K562 (cell line): ENCODE measurements around the gene GPR15. TPM values are rescaled to one million over a fixed set of nuclear protein-coding genes. Genes with fewer than 3 reads are reported as not detected.

Experiments
- ATAC-seq: fragments of 200-7000 bp; cut with Tn5 transposase; 3 replicates; pipeline ENCODE4 v1.9.1; 2020; ENCODE audit warnings: moderate library complexity
- BruUV-seq: library from RNA; stranded (reverse); fragments of 400-500 nt; replicated peaks from 2 replicates; lab custom pipeline; 2021; lab: Mats Ljungman, UMichigan
- CTCF ChIA-PET: fragments of 300-600 bp; formaldehyde crosslinking; extraction: SDS; loops from one replicate; lab custom pipeline; 2021; ENCODE audit warnings: low intra/inter-chr PET ratio; lab: Yijun Ruan, JAX
- POLR2A ChIA-PET: fragments of 300-600, 350-650 bp; sonication (Branson Sonifier 250); formaldehyde crosslinking; extraction: SDS; loops from one replicate; lab custom pipeline; 2021; ENCODE audit warnings: antibody characterized with exemption, inconsistent platforms; lab: Yijun Ruan, JAX
- DNase-seq, 4 experiments: peaks; one replicate each; pipeline versions ENCODE4 v3.0.0 to v3.0.0-alpha.2; 2011 to 2018; ENCODE audit warnings: low spot score in 3 of 4, mixed read lengths in 3 of 4; ENCODE audit errors: extremely low read depth in 1 of 4
- FAIRE-seq: peaks from 2 replicates; lab custom pipeline; 2011; peaks lifted over from hg19 to GRCh38; lab: Jason Lieb, UNC
- H2AFZ ChIP-seq: 2 replicates; pipeline ENCODE4 v1.6.0; 2011; ENCODE audit warnings: low read depth, low read length, control low read depth, inconsistent platforms
- H3K27ac ChIP-seq: fragments of 200-600 bp; 3 replicates; pipeline ENCODE4 v1.8.0; 2011; ENCODE audit warnings: low read depth, mild to moderate bottlenecking, control low read depth, inconsistent platforms, low read length, moderate library complexity, mixed read lengths; ENCODE audit errors: extremely low read depth
- H3K27me3 ChIP-seq, 2 experiments: fragments of 300-600 bp in 1 of 2; 2 replicates in 1 of 2; 3 replicates in 1 of 2; pipeline versions ENCODE4 v1.6.0 to v1.8.0; 2011; ENCODE audit warnings: inconsistent platforms in 2 of 2, low read length in 2 of 2, mild to moderate bottlenecking in 1 of 2, mixed read lengths in 1 of 2, moderate library complexity in 1 of 2; ENCODE audit not compliant: control insufficient read depth in 2 of 2, insufficient read depth in 2 of 2
- H3K36me3 ChIP-seq: fragments of 300-600 bp; 3 replicates; pipeline ENCODE4 v1.8.0; 2011; ENCODE audit warnings: mild to moderate bottlenecking, low read length, inconsistent platforms; ENCODE audit not compliant: control insufficient read depth, insufficient read depth
- H3K4me1 ChIP-seq, 2 experiments: fragments of 200-600 bp in 1 of 2; replicated peaks in 1 of 2; 2 replicates in 1 of 2; 3 replicates in 1 of 2; pipeline versions ENCODE4 v1.5.1 to v1.8.0; 2011; ENCODE audit warnings: inconsistent platforms in 2 of 2, low read length in 2 of 2, mild to moderate bottlenecking in 1 of 2, mixed read lengths in 1 of 2, moderate library complexity in 1 of 2; ENCODE audit not compliant: control insufficient read depth in 2 of 2, insufficient read depth in 2 of 2
- H3K4me2 ChIP-seq: 2 replicates; pipeline ENCODE4 v1.6.1; 2011; ENCODE audit warnings: low read length, control low read depth, inconsistent platforms, mixed read lengths; ENCODE audit not compliant: insufficient read depth
- H3K4me3 ChIP-seq: fragments of 200-600 bp; sonication (generic), shearing (Covaris generic); 2 replicates; pipeline ENCODE4 v1.5.1; 2016; ENCODE audit warnings: control low read depth, inconsistent platforms
- H3K79me2 ChIP-seq: fragments of 200-600 bp; 3 replicates; pipeline ENCODE4 v1.8.0; 2011; ENCODE audit warnings: low read length, inconsistent platforms; ENCODE audit not compliant: control insufficient read depth, insufficient read depth
- H3K9ac ChIP-seq, 2 experiments: 2 replicates each; pipeline versions ENCODE4 v1.6.0 to v1.6.1; 2011; ENCODE audit warnings: low read depth in 2 of 2, low read length in 2 of 2, control low read depth in 1 of 2, inconsistent platforms in 1 of 2, mild to moderate bottlenecking in 1 of 2, mixed read lengths in 1 of 2; ENCODE audit not compliant: insufficient read depth in 1 of 2
- H3K9me1 ChIP-seq: one replicate; pipeline ENCODE4 v1.6.0; 2011; ENCODE audit warnings: inconsistent platforms, mild to moderate bottlenecking, low read length, moderate library complexity; ENCODE audit not compliant: control insufficient read depth, insufficient read depth
- H3K9me3 ChIP-seq: replicated peaks from 2 replicates; pipeline ENCODE4 v1.5.1; 2011; ENCODE audit warnings: low read depth, low read length, inconsistent platforms; ENCODE audit not compliant: control insufficient read depth, insufficient read depth
- H4K20me1 ChIP-seq: replicated peaks from 2 replicates; pipeline ENCODE4 v1.6.1; 2011; ENCODE audit warnings: low read length, inconsistent platforms, mixed read lengths; ENCODE audit not compliant: control insufficient read depth, insufficient read depth
- COPS2 ChIP-seq: fragments of 450-650 bp; conservative IDR thresholded peaks from 2 replicates; pipeline ENCODE4 v1.6.1; 2016; ENCODE audit warnings: mild to moderate bottlenecking, moderate library complexity
- EHMT2 ChIP-seq: fragments of 450-650 bp; IDR thresholded peaks from 2 replicates; pipeline ENCODE4 v1.6.1; 2018; ENCODE audit warnings: antibody characterized with exemption
- FOXA1 ChIP-seq: fragments of 450-650 bp; IDR thresholded peaks from 2 replicates; pipeline ENCODE4 v1.6.1; 2016; ENCODE audit warnings: mild to moderate bottlenecking, borderline replicate concordance
- FOXP1 ChIP-seq: sonication (generic); formaldehyde crosslinking; IDR thresholded peaks from 2 replicates; pipeline ENCODE4 v1.8.0; 2022; ENCODE audit warnings: mild to moderate bottlenecking, missing genetic modification reagents
- HDAC1 ChIP-seq, 2 experiments: fragments of 450-650 bp; IDR thresholded peaks; 2 replicates each; pipeline ENCODE4 v1.6.1; 2016 to 2017; ENCODE audit warnings: inconsistent platforms in 1 of 2, mild to moderate bottlenecking in 1 of 2, moderate library complexity in 1 of 2
- HNRNPH1 ChIP-seq: fragments of 200-400 bp; formaldehyde crosslinking; optimal IDR thresholded peaks from 2 replicates; pipeline ENCODE3; 2017; ENCODE audit warnings: low read depth, mild to moderate bottlenecking, low read length, moderate library complexity
- NR3C1 ChIP-seq: sonication (generic); formaldehyde crosslinking; IDR thresholded peaks from 2 replicates; pipeline ENCODE4 v1.8.1; 2022; ENCODE audit warnings: missing genetic modification reagents
- SAP30 ChIP-seq: fragments of 200-600 bp; sonication (generic); IDR thresholded peaks from 2 replicates; pipeline ENCODE4 v1.6.1; 2012; ENCODE audit warnings: borderline replicate concordance, low read depth, mild to moderate bottlenecking, moderate library complexity, low read length, control low read depth, inconsistent platforms; ENCODE audit not compliant: insufficient read depth, poor library complexity, severe bottlenecking
- SETDB1 ChIP-seq: IDR thresholded peaks from one replicate; pipeline ENCODE4 v1.6.1; 2012; ENCODE audit warnings: low read length, control low read depth, inconsistent platforms
- XRCC3 ChIP-seq: fragments of 450-650 bp; IDR thresholded peaks from 2 replicates; pipeline ENCODE4 v1.6.1; 2017; ENCODE audit warnings: mild to moderate bottlenecking, moderate library complexity
- ZNF583 ChIP-seq: fragments of 250-450 bp; sonication (Bioruptor Pico); IDR thresholded peaks from 2 replicates; pipeline ENCODE4 v1.4.0; 2020
- ZNF778 ChIP-seq: fragments of 450-650 bp; formaldehyde crosslinking; IDR thresholded peaks from 2 replicates; pipeline ENCODE4 v1.4.0; 2020; ENCODE audit warnings: mild to moderate bottlenecking, moderate library complexity
- WGBS: fragments of 100-300 bp; shearing (Covaris generic); methylation state at CpG from one replicate; pipeline ENCODE4 v1.1.6; 2016; ENCODE audit warnings: low coverage, mixed read lengths; ENCODE audit not compliant: insufficient coverage; ENCODE audit errors: missing lambda C conversion rate; 5-methylcytosine and 5-hydroxymethylcytosine counted together
- in situ Hi-C: fragments of 300-500 bp; cut with MboI; formaldehyde crosslinking; loops from 4 replicates; pipeline ENCODE4 v1.15.0; 2018; ENCODE audit warnings: inconsistent platforms, mixed read lengths
- intact Hi-C: fragments of 100-400 bp; cut with micrococcal nuclease; formaldehyde crosslinking; loops from 2 replicates; pipeline ENCODE4 v1.14.2; 2022
- polyA plus RNA-seq, 8 experiments: library from polyadenylated mRNA; depleted of rRNA in 4 of 8; stranded (reverse) in 5 of 8; unstranded in 3 of 8; fragments of >200 nt; fragmentation: Nextera tagmentation in 2 of 8; fragmentation: Illumina TruSeq in 1 of 8; extraction: Ambion mirVana in 2 of 8; extraction: Trizol in 1 of 8; gene quantifications; 2 replicates each; pipeline versions ENCODE4 v1.2.1 to v1.2.3, GENCODE V29; 2011 to 2014; ENCODE audit warnings: inconsistent platforms in 1 of 8, missing spikeins in 1 of 8
- total RNA-seq, 7 experiments: library from RNA; depleted of rRNA in 6 of 7; stranded (reverse); fragments of >200 nt in 6 of 7; fragmentation: Illumina TruSeq in 2 of 7; extraction: Trizol in 2 of 7; gene quantifications; 2 replicates each; pipeline versions ENCODE4 v1.2.1 to v1.2.3, GENCODE V29; 2011 to 2021; ENCODE audit warnings: low replicate concordance in 1 of 7
- TF ChIP-seq, protein P1 (sequence below): fragments of 250-450 bp; sonication (Bioruptor Pico); IDR thresholded peaks from 2 replicates; pipeline ENCODE4 v1.8.0; 2021; ENCODE audit warnings: moderate library complexity, mild to moderate bottlenecking, inconsistent platforms
- TF ChIP-seq, protein P2 (sequence below): fragments of 250-450 bp; sonication (Bioruptor Pico); IDR thresholded peaks from 2 replicates; pipeline ENCODE4 v1.5.0; 2020; ENCODE audit warnings: mild to moderate bottlenecking
- TF ChIP-seq, protein P3 (sequence below): sonication (generic); formaldehyde crosslinking; IDR thresholded peaks from 2 replicates; pipeline ENCODE4 v1.9.0; 2022; ENCODE audit warnings: mild to moderate bottlenecking, missing genetic modification reagents

GPR15 gene
- total and polyA plus RNA-seq, 9 of the 15 experiments (the other 6 are each of a cell fraction or from before 2014, with no cell fraction given) = 0.13 TPM; not detected in 8

GRCh38 chr3:98534168-98534567, 2.4 kb downstream of the GPR15 start:
- H2AFZ ChIP-seq = no peak overlapping the region
- no peaks in the 10 kb centered on the region for H4K20me1 ChIP-seq
- ChIA-PET POLR2A (no interaction called here), CTCF (no interaction called here)
- H3K4me2 ChIP-seq = no peak overlapping the region
- no peaks in the 10 kb centered on the region for H3K36me3 ChIP-seq
- no peaks in the 10 kb centered on the region for H3K9me3 ChIP-seq
- peaks cover 5 to 6% of the 10 kb centered on the region in 2 experiments; a peak in 3 of 5 replicates for H3K4me1 ChIP-seq
- DNase-seq = no peak
- H3K9me1 ChIP-seq = no peaks in the 10 kb centered on the region
- H3K27ac ChIP-seq = no peak overlapping the region
- no peaks in the 10 kb centered on the region for H3K27me3 ChIP-seq
- in situ Hi-C loops (no loop called here), intact Hi-C loops (no loop called here)
- H3K9ac ChIP-seq = no peak overlapping the region
- H3K4me3 ChIP-seq = no peak overlapping the region
- no peak for TF ChIP-seq FOXA1
- no peak for TF ChIP-seq EHMT2
- TF ChIP-seq SETDB1 = no peak
- no peak for TF ChIP-seq ZNF583 (CRISPR knock-in tag)
- TF ChIP-seq, protein P1, sequence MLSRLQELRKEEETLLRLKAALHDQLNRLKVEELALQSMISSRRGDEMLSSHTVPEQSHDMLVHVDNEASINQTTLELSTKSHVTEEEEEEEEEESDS (CRISPR knock-in tag) = no peak
- TF ChIP-seq XRCC3 = no peak
- no peak for TF ChIP-seq HDAC1 (IDR thresholded peaks at IDR 0.05)
- TF ChIP-seq, protein P2, sequence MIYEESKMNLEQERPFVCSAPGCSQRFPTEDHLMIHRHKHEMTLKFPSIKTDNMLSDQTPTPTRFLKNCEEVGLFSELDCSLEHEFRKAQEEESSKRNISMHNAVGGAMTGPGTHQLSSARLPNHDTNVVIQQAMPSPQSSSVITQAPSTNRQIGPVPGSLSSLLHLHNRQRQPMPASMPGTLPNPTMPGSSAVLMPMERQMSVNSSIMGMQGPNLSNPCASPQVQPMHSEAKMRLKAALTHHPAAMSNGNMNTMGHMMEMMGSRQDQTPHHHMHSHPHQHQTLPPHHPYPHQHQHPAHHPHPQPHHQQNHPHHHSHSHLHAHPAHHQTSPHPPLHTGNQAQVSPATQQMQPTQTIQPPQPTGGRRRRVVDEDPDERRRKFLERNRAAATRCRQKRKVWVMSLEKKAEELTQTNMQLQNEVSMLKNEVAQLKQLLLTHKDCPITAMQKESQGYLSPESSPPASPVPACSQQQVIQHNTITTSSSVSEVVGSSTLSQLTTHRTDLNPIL (CRISPR knock-in tag) = no peak
- no peak for TF ChIP-seq FOXP1 (CRISPR knock-in tag)
- no peak for TF ChIP-seq ZNF778 (CRISPR knock-in tag)
- TF ChIP-seq SAP30 = no peak
- no peak for TF ChIP-seq HNRNPH1
- TF ChIP-seq, protein P3, sequence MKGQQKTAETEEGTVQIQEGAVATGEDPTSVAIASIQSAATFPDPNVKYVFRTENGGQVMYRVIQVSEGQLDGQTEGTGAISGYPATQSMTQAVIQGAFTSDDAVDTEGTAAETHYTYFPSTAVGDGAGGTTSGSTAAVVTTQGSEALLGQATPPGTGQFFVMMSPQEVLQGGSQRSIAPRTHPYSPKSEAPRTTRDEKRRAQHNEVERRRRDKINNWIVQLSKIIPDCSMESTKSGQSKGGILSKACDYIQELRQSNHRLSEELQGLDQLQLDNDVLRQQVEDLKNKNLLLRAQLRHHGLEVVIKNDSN = no peak
- TF ChIP-seq COPS2 = no peak
- TF ChIP-seq NR3C1 (CRISPR knock-in tag) = no peak
- whole genome bisulfite sequencing = 92% methylated on average over 2 of the region's 2 CpGs
- ATAC-seq = no peak
- no TSS peak for BruUV-seq
- FAIRE-seq = no peak
- no peaks in the 10 kb centered on the region for H3K79me2 ChIP-seq
